Activated CD4-positive, CD25-positive, alpha-beta regulatory T cell treated with anti-CD3 and anti-CD28 coated beads, Interleukin-2, amount 50 U/mL, for 16 hours (primary cell): ENCODE measurements around the gene TRMT2A.

Experiments used
- DNase-seq: peaks from one replicate; pipeline ENCODE4 v3.0.0-alpha.2; 2020; ENCODE audit warnings: low read depth, low spot score

Gene TRMT2A

GRCh38 chr22:20106849-20107237 lies 10.2 kb downstream of the TRMT2A start:
- no peak for DNase-seq

GRCh38 chr22:20106205-20106848 lies 10.7 kb downstream of the TRMT2A start:
- DNase-seq = no peak

- no peak for DNase-seq
Observed at GRCh38 chr22:20105456-20106204, 11.4 kb downstream of the TRMT2A start.

GRCh38 chr22:20102203-20102780 lies 14.7 kb downstream of the TRMT2A start:
- DNase-seq = no peak

- no peak for DNase-seq
Observed at GRCh38 chr22:20101638-20102037, 15.4 kb downstream of the TRMT2A start.

- DNase-seq = no peak
Observed at GRCh38 chr22:20099099-20099711, 17.8 kb downstream of the TRMT2A start.

GRCh38 chr22:20096574-20097420 lies 20.2 kb downstream of the TRMT2A start:
- no peak for DNase-seq

- DNase-seq = no peak
Observed at GRCh38 chr22:20095521-20095920, 21.5 kb downstream of the TRMT2A start.

GRCh38 chr22:20094197-20094807 lies 22.7 kb downstream of the TRMT2A start:
- no peak for DNase-seq

- no peak for DNase-seq
Observed at GRCh38 chr22:20093418-20094196, 23.4 kb downstream of the TRMT2A start.

GRCh38 chr22:20092477-20092854 lies 24.6 kb downstream of the TRMT2A start:
- DNase-seq = no peak

- DNase-seq = no peak
Observed at GRCh38 chr22:20091690-20092476, 25.1 kb downstream of the TRMT2A start.

- DNase-seq = no peak
Observed at GRCh38 chr22:20090730-20091240, 26.2 kb downstream of the TRMT2A start.

GRCh38 chr22:20089977-20090729 lies 26.9 kb downstream of the TRMT2A start:
- no peak for DNase-seq

- DNase-seq = no peak
Observed at GRCh38 chr22:20089226-20089976, 27.6 kb downstream of the TRMT2A start.

GRCh38 chr22:20088263-20088648 lies 28.8 kb downstream of the TRMT2A start:
- DNase-seq = no peak

- DNase-seq = no peak
Observed at GRCh38 chr22:20087319-20088262, 29.4 kb downstream of the TRMT2A start.
